B cell (primary cell): ENCODE measurements around the gene KCNJ4. TPM values are rescaled to one million over a fixed set of nuclear protein-coding genes. Genes with fewer than 3 reads are reported as not detected.

ENCODE experiments used
- ATAC-seq: fragments of 200-7000 bp; cut with Tn5 transposase; one replicate; pipeline ENCODE4 v1.10.0; 2021; ENCODE audit warnings: low read depth, mild to moderate bottlenecking, moderate number of reproducible peaks, moderate library complexity
- CTCF ChIA-PET: fragments of 350-600 bp; sonication (Branson Sonifier 250); formaldehyde crosslinking; loops from one replicate; lab custom pipeline; 2021; ENCODE audit warnings: antibody characterized with exemption, inconsistent platforms; lab: Charles Lee
- POLR2A ChIA-PET: fragments of 350-600 bp; sonication (Branson Sonifier 250); formaldehyde crosslinking; loops from one replicate; lab custom pipeline; 2021; ENCODE audit warnings: antibody characterized with exemption; lab: Charles Lee
- DNase-seq: peaks from one replicate; pipeline ENCODE4 v3.0.0; 2013
- H2AFZ ChIP-seq: 2 replicates; pipeline ENCODE4 v1.6.1; 2012; ENCODE audit warnings: mild to moderate bottlenecking, low read depth, low read length; ENCODE audit not compliant: insufficient read depth, poor library complexity, severe bottlenecking
- H3K27ac ChIP-seq, 2 donors: 1 replicate in 1 of 2; 2 replicates in 1 of 2; pipeline ENCODE4 v1.5.1; 2012 to 2013; ENCODE audit warnings: low read length in 2 of 2, mild to moderate bottlenecking in 2 of 2, moderate library complexity in 1 of 2
- H3K27me3 ChIP-seq, 4 experiments: fragments of 200-600 bp in 1 of 4; sonication (generic) in 1 of 4; replicated peaks in 1 of 4; 1 replicate in 2 of 4; 2 replicates in 2 of 4; pipeline versions ENCODE4 v1.6.1 to v1.7.0; 2013 to 2016; ENCODE audit warnings: low read length in 3 of 4, mild to moderate bottlenecking in 2 of 4, mixed read lengths in 1 of 4, moderate library complexity in 1 of 4; ENCODE audit not compliant: insufficient read depth in 4 of 4, control insufficient read depth in 3 of 4; ENCODE audit errors: control extremely low read depth in 1 of 4
- H3K36me3 ChIP-seq, 2 experiments: replicated peaks in 1 of 2; 1 replicate in 1 of 2; 2 replicates in 1 of 2; pipeline versions ENCODE4 v1.6.1 to v1.7.1; 2013; ENCODE audit warnings: low read length in 1 of 2; ENCODE audit not compliant: insufficient read depth in 2 of 2, control insufficient read depth in 1 of 2; ENCODE audit errors: control extremely low read depth in 1 of 2, extremely low read depth in 1 of 2
- H3K4me1 ChIP-seq, 2 donors: fragments of 200-600 bp in 1 of 2; sonication (generic) in 1 of 2; 1 replicate in 1 of 2; 2 replicates in 1 of 2; pipeline versions ENCODE4 v1.5.1 to v1.6.1; 2013 to 2017; ENCODE audit warnings: low read length in 2 of 2; ENCODE audit not compliant: control insufficient read depth in 2 of 2, insufficient read depth in 2 of 2
- H3K4me2 ChIP-seq: replicated peaks from 2 replicates; pipeline ENCODE3; 2012; ENCODE audit warnings: mild to moderate bottlenecking, low read depth, low read length; ENCODE audit not compliant: poor library complexity, severe bottlenecking
- H3K4me3 ChIP-seq, 5 experiments: fragments of 200-600 bp in 1 of 5; sonication (generic) in 1 of 5; 1 replicate in 3 of 5; 2 replicates in 2 of 5; pipeline versions ENCODE4 v1.5.1 to v1.7.0; 2011 to 2016; ENCODE audit warnings: low read length in 4 of 5, mild to moderate bottlenecking in 4 of 5, low read depth in 2 of 5, control low read depth in 1 of 5, moderate library complexity in 1 of 5; ENCODE audit not compliant: insufficient read depth in 1 of 5; ENCODE audit errors: control extremely low read depth in 1 of 5, extremely low read depth in 1 of 5
- H3K79me2 ChIP-seq: fragments of 200-600 bp; sonication (generic); one replicate; pipeline ENCODE4 v1.6.0; 2016; ENCODE audit warnings: low read length; ENCODE audit not compliant: control insufficient read depth, insufficient read depth
- H3K9ac ChIP-seq: fragments of 200-600 bp; sonication (generic); 2 replicates; pipeline ENCODE4 v1.6.1; 2017; ENCODE audit warnings: mild to moderate bottlenecking, low read length, moderate library complexity
- H3K9me3 ChIP-seq, 3 donors: one replicate each; pipeline versions ENCODE4 v1.6.1 to v1.7.1; 2013; ENCODE audit warnings: low read length in 2 of 3; ENCODE audit not compliant: control insufficient read depth in 2 of 3, insufficient read depth in 1 of 3; ENCODE audit errors: control extremely low read depth in 1 of 3
- H4K20me1 ChIP-seq: 2 replicates; pipeline ENCODE4 v1.6.0; 2012; ENCODE audit warnings: mild to moderate bottlenecking, low read length; ENCODE audit not compliant: insufficient read depth, control insufficient read depth, poor library complexity, severe bottlenecking
- H3K27ac Mint-ChIP-seq: one replicate; pipeline ENCODE4 v1.8.0; 2021; ENCODE audit warnings: mixed read lengths
- H3K27me3 Mint-ChIP-seq: one replicate; pipeline ENCODE4 v1.8.0; 2021; ENCODE audit warnings: mixed read lengths
- H3K4me1 Mint-ChIP-seq: one replicate; pipeline ENCODE4 v1.8.0; 2021; ENCODE audit warnings: mixed read lengths
- H3K4me3 Mint-ChIP-seq: one replicate; pipeline ENCODE4 v1.8.0; 2021; ENCODE audit warnings: mixed read lengths
- H3K9me3 Mint-ChIP-seq: one replicate; pipeline ENCODE4 v1.8.0; 2022; ENCODE audit warnings: mixed read lengths; ENCODE audit not compliant: insufficient read depth
- EZH2 ChIP-seq: IDR thresholded peaks from 2 replicates; pipeline ENCODE4 v1.6.1; 2012; ENCODE audit warnings: borderline replicate concordance, low read depth, mild to moderate bottlenecking, moderate library complexity, low read length; ENCODE audit not compliant: insufficient read depth, poor library complexity, severe bottlenecking
- WGBS: methylation state at CpG from one replicate; pipeline ENCODE4 v1.1.5; 2013; ENCODE audit warnings: missing lambda C conversion rate; ENCODE audit not compliant: insufficient coverage; 5-methylcytosine and 5-hydroxymethylcytosine counted together
- intact Hi-C: fragments of 100-400 bp; cut with micrococcal nuclease; formaldehyde crosslinking; loops from one replicate; pipeline ENCODE4 v1.10.0; 2022
- polyA plus RNA-seq: library from polyadenylated mRNA; depleted of rRNA; stranded (reverse); fragments of >200 nt; gene quantifications from 2 replicates; pipeline ENCODE4 v1.2.3, GENCODE V29; 2012
- total RNA-seq, 2 donors: library from RNA; stranded (reverse); fragments of 120-200 nt in 1 of 2; gene quantifications; 1 replicate in 1 of 2; 2 replicates in 1 of 2; pipeline versions ENCODE4 v1.2.3 to v1.2.4, GENCODE V29; 2013 to 2022
- TF ChIP-seq, protein P1 (sequence below): fragments of 200-600 bp; IDR thresholded peaks from one replicate; pipeline ENCODE4 v1.8.0; 2022; ENCODE audit warnings: antibody characterized with exemption, mild to moderate bottlenecking

KCNJ4 gene
- total and polyA plus RNA-seq, 2 donors (not counting 1 experiment from before 2014, with no cell fraction given), result not detected

DNA sequence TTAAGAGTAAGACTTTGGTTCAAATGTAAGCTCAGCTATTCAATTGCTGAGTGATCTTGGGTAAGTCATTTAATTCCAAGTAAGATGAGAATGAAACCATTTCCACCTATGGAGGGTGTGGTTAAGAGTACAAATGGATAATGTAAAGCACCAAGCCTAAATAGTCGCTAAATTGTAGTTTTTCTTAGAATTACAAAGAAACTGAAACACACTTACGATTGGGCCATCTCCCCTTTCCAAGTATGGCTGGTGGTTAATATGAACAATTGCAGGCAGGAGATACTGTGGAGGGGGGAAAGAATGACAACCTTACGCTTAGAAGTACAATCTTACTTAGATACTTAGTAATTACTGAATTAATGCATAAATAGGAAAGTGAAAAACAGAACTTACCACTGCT, 42.9 kb upstream of the KCNJ4 start:
- no peak overlapping the region for H3K9ac ChIP-seq
- no peak overlapping the region for H3K4me3 ChIP-seq
- peaks cover 6 to 93% of the 10 kb centered on the region in 2 experiments for H3K36me3 ChIP-seq
- ChIA-PET CTCF (interaction anchor here (1.7 kb wide), 1 partner anchor 74 kb away, joined by 4 read pairs; no protein-coding TSS in a partner anchor), POLR2A (interaction anchor here (0.6 to 1.1 kb wide), 2 partner anchors 13 to 16 kb away, joined by 3 to 5 read pairs; no protein-coding TSS in a partner anchor)
- DNase-seq (no peak), ATAC-seq (no peak)
- H3K27ac Mint-ChIP-seq, result no peak overlapping the region
- H4K20me1 ChIP-seq, result peaks cover 81% of the 10 kb centered on the region
- H2AFZ ChIP-seq, result no peak overlapping the region
- peaks cover 29% of the 10 kb centered on the region for H3K4me1 Mint-ChIP-seq
- TF ChIP-seq, protein P1, sequence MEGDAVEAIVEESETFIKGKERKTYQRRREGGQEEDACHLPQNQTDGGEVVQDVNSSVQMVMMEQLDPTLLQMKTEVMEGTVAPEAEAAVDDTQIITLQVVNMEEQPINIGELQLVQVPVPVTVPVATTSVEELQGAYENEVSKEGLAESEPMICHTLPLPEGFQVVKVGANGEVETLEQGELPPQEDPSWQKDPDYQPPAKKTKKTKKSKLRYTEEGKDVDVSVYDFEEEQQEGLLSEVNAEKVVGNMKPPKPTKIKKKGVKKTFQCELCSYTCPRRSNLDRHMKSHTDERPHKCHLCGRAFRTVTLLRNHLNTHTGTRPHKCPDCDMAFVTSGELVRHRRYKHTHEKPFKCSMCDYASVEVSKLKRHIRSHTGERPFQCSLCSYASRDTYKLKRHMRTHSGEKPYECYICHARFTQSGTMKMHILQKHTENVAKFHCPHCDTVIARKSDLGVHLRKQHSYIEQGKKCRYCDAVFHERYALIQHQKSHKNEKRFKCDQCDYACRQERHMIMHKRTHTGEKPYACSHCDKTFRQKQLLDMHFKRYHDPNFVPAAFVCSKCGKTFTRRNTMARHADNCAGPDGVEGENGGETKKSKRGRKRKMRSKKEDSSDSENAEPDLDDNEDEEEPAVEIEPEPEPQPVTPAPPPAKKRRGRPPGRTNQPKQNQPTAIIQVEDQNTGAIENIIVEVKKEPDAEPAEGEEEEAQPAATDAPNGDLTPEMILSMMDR, result no peak
- TF ChIP-seq EZH2, result no peak
- no peaks in the 10 kb centered on the region for H3K9me3 ChIP-seq
- peaks cover 92% of the 10 kb centered on the region for H3K79me2 ChIP-seq
- no peaks in the 10 kb centered on the region for H3K27me3 Mint-ChIP-seq
- no peak overlapping the region for H3K27ac ChIP-seq
- no peak overlapping the region for H3K4me2 ChIP-seq
- no peaks in the 10 kb centered on the region for H3K27me3 ChIP-seq
- no peak overlapping the region for H3K4me3 Mint-ChIP-seq
- peaks cover 11 to 18% of the 10 kb centered on the region in 2 donors for H3K4me1 ChIP-seq
- WGBS, result no CpG with 5 or more reads among the region's 3 CpGs
- intact Hi-C loops, result no loop called here
- no peaks in the 10 kb centered on the region for H3K9me3 Mint-ChIP-seq

DNA sequence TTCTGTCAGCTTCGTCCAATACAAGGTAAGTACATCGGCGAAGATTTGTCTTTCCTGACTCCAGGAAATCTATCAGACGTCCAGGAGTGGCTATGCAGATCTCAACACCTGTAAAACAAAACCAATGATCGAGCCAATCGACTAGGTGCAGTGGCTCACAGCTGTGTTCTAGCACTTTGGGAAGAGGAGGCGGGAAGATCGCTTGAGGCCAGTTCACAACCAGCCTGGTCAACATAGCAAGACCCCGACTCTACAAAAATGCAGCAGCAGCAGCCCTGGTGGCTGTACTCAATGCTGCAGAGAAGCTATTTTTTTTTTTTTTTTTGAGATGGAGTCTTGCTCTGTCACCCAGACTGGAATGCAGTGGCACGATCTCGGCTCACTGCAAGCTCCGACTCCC, 39.9 kb upstream of the KCNJ4 start:
- no peaks in the 10 kb centered on the region for H3K9me3 Mint-ChIP-seq
- TF ChIP-seq, protein P1, result no peak
- TF ChIP-seq EZH2, result no peak
- H3K27me3 ChIP-seq, result no peaks in the 10 kb centered on the region
- peaks cover 89% of the 10 kb centered on the region for H4K20me1 ChIP-seq
- POLR2A ChIA-PET, result interaction anchor here (0.6 kb wide), 2 partner anchors 20 to 35 kb away, joined by 5 read pairs; no protein-coding TSS in a partner anchor
- 97% methylated on average over 11 of the region's 12 CpGs for WGBS
- H3K9me3 ChIP-seq, result no peaks in the 10 kb centered on the region
- ATAC-seq (no peak), DNase-seq (no peak)
- H3K27ac ChIP-seq, result no peak overlapping the region
- no peak overlapping the region for H3K4me3 Mint-ChIP-seq
- intact Hi-C loops, result no loop called here
- H3K4me2 ChIP-seq, result no peak overlapping the region
- no peak overlapping the region for H3K9ac ChIP-seq
- no peak overlapping the region for H3K4me3 ChIP-seq
- H3K79me2 ChIP-seq, result peaks cover 63% of the 10 kb centered on the region
- H3K36me3 ChIP-seq, result peaks cover 8 to 97% of the 10 kb centered on the region in 2 experiments
- H3K4me1 Mint-ChIP-seq, result peaks cover 9% of the 10 kb centered on the region
- no peak overlapping the region for H3K27ac Mint-ChIP-seq
- no peaks in the 10 kb centered on the region for H3K27me3 Mint-ChIP-seq
- no peak overlapping the region for H2AFZ ChIP-seq
- H3K4me1 ChIP-seq, result no peaks in the 10 kb centered on the region
- CTCF ChIA-PET, result interaction anchor here (0.6 to 0.7 kb wide), 2 partner anchors 73 to 229 kb away, joined by 3 to 4 read pairs; no protein-coding TSS in a partner anchor
